WTC11 (cell line): Measurements from ENCODE around the gene GALNT13. TPM values are rescaled to one million over a fixed set of nuclear protein-coding genes. Genes with fewer than 3 reads are reported as not detected.
A peak's percentile ranks its signal among the peaks of the same experiment; 100 is the strongest.

Experiments used
- ATAC-seq: fragments of 200-7000 bp; cut with Tn5 transposase; 2 replicates; pipeline ENCODE4 v1.10.0; 2021; ENCODE audit warnings: mild to moderate bottlenecking, moderate library complexity
- CTCF ChIA-PET: fragments of 300-600 bp; sonication (Branson Sonifier 250); formaldehyde crosslinking; loops from one replicate; lab custom pipeline; 2021; ENCODE audit warnings: antibody characterized with exemption; lab: Charles Lee
- POLR2A ChIA-PET: fragments of 350-600 bp; sonication (Branson Sonifier 250); formaldehyde crosslinking; loops from one replicate; lab custom pipeline; 2021; ENCODE audit warnings: antibody characterized with exemption; lab: Charles Lee
- DNase-seq: peaks from one replicate; pipeline ENCODE4 v3.0.0; 2021; ENCODE audit warnings: low spot score
- H3K27ac Mint-ChIP-seq: 2 replicates; pipeline ENCODE4 v1.8.0; 2021; ENCODE audit warnings: mixed read lengths
- H3K27me3 Mint-ChIP-seq: 2 replicates; pipeline ENCODE4 v1.8.0; 2021; ENCODE audit warnings: low read depth, mild to moderate bottlenecking, moderate library complexity, mixed read lengths
- H3K36me3 Mint-ChIP-seq: 2 replicates; pipeline ENCODE4 v1.8.0; 2021; ENCODE audit warnings: mixed read lengths
- H3K4me1 Mint-ChIP-seq: 2 replicates; pipeline ENCODE4 v1.8.0; 2022; ENCODE audit warnings: mixed read lengths
- H3K4me3 Mint-ChIP-seq: 2 replicates; pipeline ENCODE4 v1.8.0; 2021; ENCODE audit warnings: mild to moderate bottlenecking, moderate library complexity, mixed read lengths
- H3K9me3 Mint-ChIP-seq: 2 replicates; pipeline ENCODE4 v1.8.0; 2021; ENCODE audit warnings: mixed read lengths
- AR ChIP-seq: fragments of 250-450 bp; sonication (Bioruptor Pico); IDR thresholded peaks from 2 replicates; pipeline ENCODE4 v1.9.0; 2021; ENCODE audit warnings: mild to moderate bottlenecking
- ATF1 ChIP-seq: sonication (generic); formaldehyde crosslinking; IDR thresholded peaks from 2 replicates; pipeline ENCODE4 v1.8.1; 2023; ENCODE audit warnings: mild to moderate bottlenecking, moderate library complexity, missing genetic modification reagents
- E2F5 ChIP-seq: sonication (generic); formaldehyde crosslinking; IDR thresholded peaks from 2 replicates; pipeline ENCODE4 v1.8.1; 2022; ENCODE audit warnings: mild to moderate bottlenecking, moderate library complexity, missing genetic modification reagents
- EMX1 ChIP-seq: fragments of 250-450 bp; sonication (Bioruptor Pico); IDR thresholded peaks from 2 replicates; pipeline ENCODE4 v1.8.0; 2021; ENCODE audit warnings: mild to moderate bottlenecking
- FOXJ3 ChIP-seq: sonication (generic); formaldehyde crosslinking; IDR thresholded peaks from 2 replicates; pipeline ENCODE4 v1.9.0; 2021; ENCODE audit warnings: missing genetic modification reagents, mild to moderate bottlenecking, borderline replicate concordance
- FOXK1 ChIP-seq: sonication (generic); formaldehyde crosslinking; IDR thresholded peaks from 2 replicates; pipeline ENCODE4 v1.8.0; 2022; ENCODE audit warnings: mild to moderate bottlenecking, moderate library complexity, missing genetic modification reagents
- GABPB1 ChIP-seq: sonication (generic); formaldehyde crosslinking; IDR thresholded peaks from 2 replicates; pipeline ENCODE4 v1.8.1; 2023; ENCODE audit warnings: mild to moderate bottlenecking, missing genetic modification reagents
- HMGA2 ChIP-seq: fragments of 250-450 bp; sonication (Bioruptor Pico); IDR thresholded peaks from 2 replicates; pipeline ENCODE4 v1.4.0; 2021; ENCODE audit warnings: mild to moderate bottlenecking, moderate library complexity
- IRF1 ChIP-seq: sonication (generic); formaldehyde crosslinking; IDR thresholded peaks from 2 replicates; pipeline ENCODE4 v1.8.0; 2023; ENCODE audit warnings: missing genetic modification reagents
- JUN ChIP-seq: sonication (generic); formaldehyde crosslinking; IDR thresholded peaks from 2 replicates; pipeline ENCODE4 v1.8.0; 2023; ENCODE audit warnings: mild to moderate bottlenecking, missing genetic modification reagents
- MAX ChIP-seq: sonication (generic); formaldehyde crosslinking; IDR thresholded peaks from 2 replicates; pipeline ENCODE4 v1.8.0; 2022; ENCODE audit warnings: mild to moderate bottlenecking, missing genetic modification reagents
- PREB ChIP-seq: sonication (generic); formaldehyde crosslinking; IDR thresholded peaks from 2 replicates; pipeline ENCODE4 v1.8.1; 2022; ENCODE audit warnings: mild to moderate bottlenecking, missing genetic modification reagents, moderate library complexity, borderline replicate concordance
- RELA ChIP-seq: sonication (generic); formaldehyde crosslinking; IDR thresholded peaks from 2 replicates; pipeline ENCODE4 v1.8.1; 2022; ENCODE audit warnings: missing genetic modification reagents, mild to moderate bottlenecking, borderline replicate concordance
- ZNF121 ChIP-seq: sonication (generic); formaldehyde crosslinking; IDR thresholded peaks from 2 replicates; pipeline ENCODE4 v1.8.0; 2023; ENCODE audit warnings: missing genetic modification reagents
- ZNF219 ChIP-seq: sonication (generic); formaldehyde crosslinking; IDR thresholded peaks from 2 replicates; pipeline ENCODE4 v1.8.0; 2023; ENCODE audit warnings: missing genetic modification reagents, mild to moderate bottlenecking, borderline replicate concordance
- ZNF263 ChIP-seq: sonication (generic); formaldehyde crosslinking; IDR thresholded peaks from 2 replicates; pipeline ENCODE4 v1.8.1; 2022; ENCODE audit warnings: low read depth, mild to moderate bottlenecking, moderate library complexity, missing genetic modification reagents
- ZNF425 ChIP-seq: fragments of 250-450 bp; sonication (Bioruptor Pico); conservative IDR thresholded peaks from 2 replicates; pipeline ENCODE4 v1.9.0; 2021; ENCODE audit warnings: mild to moderate bottlenecking
- ZNF671 ChIP-seq: fragments of 250-450 bp; sonication (Bioruptor Pico); IDR thresholded peaks from 2 replicates; pipeline ENCODE4 v1.8.0; 2021; ENCODE audit warnings: mild to moderate bottlenecking
- total RNA-seq: library from RNA; stranded (reverse); gene quantifications from 3 replicates; pipeline ENCODE4 v1.2.3, GENCODE V29; 2021

GALNT13 gene
- total RNA-seq, 1 experiment from 2014 or later: 9.9 TPM

- H3K4me1 Mint-ChIP-seq: peaks cover 4% of the 10 kb centered on the region; the same call in 1 of the 2 replicates
- no peak for TF ChIP-seq RELA
- TF ChIP-seq GABPB1 (CRISPR knock-in tag): peak; percentile 56; the same call in 1 of the 2 replicates
- ATAC-seq: no peak
- no peaks in the 10 kb centered on the region for H3K27me3 Mint-ChIP-seq
- H3K36me3 Mint-ChIP-seq: no peaks in the 10 kb centered on the region
- ChIA-PET POLR2A (interaction anchor here (0.6 kb wide), 1 partner anchor 311 kb away, joined by 7 read pairs; no protein-coding TSS in a partner anchor), CTCF (no interaction called here)
- H3K4me3 Mint-ChIP-seq: no peak overlapping the region
- H3K9me3 Mint-ChIP-seq: no peaks in the 10 kb centered on the region
- no peak for DNase-seq
- H3K27ac Mint-ChIP-seq: no peak overlapping the region
Measured at GRCh38 chr2:154449951-154450658, 578.4 kb downstream of the GALNT13 start.

GRCh38 chr2:154452471-154452870 is 580.7 kb downstream of the GALNT13 start:
- TF ChIP-seq EMX1 (CRISPR knock-in tag): no peak
- no peak for TF ChIP-seq FOXK1 (CRISPR knock-in tag)
- no peak for TF ChIP-seq E2F5
- no peak for TF ChIP-seq ZNF671 (CRISPR knock-in tag)
- TF ChIP-seq FOXJ3 (CRISPR knock-in tag): no peak
- TF ChIP-seq ZNF121 (CRISPR knock-in tag): no peak
- H3K27ac Mint-ChIP-seq: no peak overlapping the region
- no peak overlapping the region for H3K4me3 Mint-ChIP-seq
- H3K4me1 Mint-ChIP-seq: peaks cover 4% of the 10 kb centered on the region; the same call in 1 of the 2 replicates
- DNase-seq (no peak), ATAC-seq (no peak)
- no peaks in the 10 kb centered on the region for H3K9me3 Mint-ChIP-seq
- CTCF ChIA-PET: no interaction called here
- POLR2A ChIA-PET: no interaction called here
- no peaks in the 10 kb centered on the region for H3K36me3 Mint-ChIP-seq
- no peaks in the 10 kb centered on the region; the same call in 1 of the 2 replicates for H3K27me3 Mint-ChIP-seq

- POLR2A ChIA-PET: no interaction called here
- H3K9me3 Mint-ChIP-seq: no peaks in the 10 kb centered on the region
- H3K4me1 Mint-ChIP-seq: peaks cover 4% of the 10 kb centered on the region; the same call in 1 of the 2 replicates
- ATAC-seq (peak; percentile 62), DNase-seq (no peak)
- H3K27me3 Mint-ChIP-seq: no peaks in the 10 kb centered on the region; the same call in 1 of the 2 replicates
- TF ChIP-seq PREB (CRISPR knock-in tag) (no peak), ZNF219 (CRISPR knock-in tag) (no peak), HMGA2 (CRISPR knock-in tag) (no peak), ZNF263 (CRISPR knock-in tag) (no peak)
- CTCF ChIA-PET: no interaction called here
- H3K27ac Mint-ChIP-seq: no peak overlapping the region
- no peaks in the 10 kb centered on the region for H3K36me3 Mint-ChIP-seq
- no peak overlapping the region for H3K4me3 Mint-ChIP-seq
Measured at GRCh38 chr2:154452906-154453493, 581.3 kb downstream of the GALNT13 start.

GRCh38 chr2:154455166-154455565 is 583.4 kb downstream of the GALNT13 start:
- ChIA-PET POLR2A (no interaction called here), CTCF (interaction anchor here (0.6 kb wide), 1 partner anchor 166 kb away, joined by 3 read pairs; no protein-coding TSS in a partner anchor)
- Mint-ChIP-seq H3K4me3 (no peak overlapping the region), H3K9me3 (no peaks in the 10 kb centered on the region)
- TF ChIP-seq IRF1 (no peak), ATF1 (CRISPR knock-in tag) (no peak), ZNF425 (CRISPR knock-in tag) (no peak), AR (CRISPR knock-in tag) (no peak), MAX (CRISPR knock-in tag) (no peak), JUN (CRISPR knock-in tag) (no peak), ZNF121 (CRISPR knock-in tag) (no peak)
- TF ChIP-seq, all 79 proteins: peak for 0
- no peaks in the 10 kb centered on the region; the same call in 1 of the 2 replicates for H3K27me3 Mint-ChIP-seq
- DNase-seq (no peak), ATAC-seq (no peak)
- no peaks in the 10 kb centered on the region for H3K36me3 Mint-ChIP-seq
- H3K27ac Mint-ChIP-seq: no peak overlapping the region
- peaks cover 4% of the 10 kb centered on the region; the same call in 1 of the 2 replicates for H3K4me1 Mint-ChIP-seq
